HG03097 (cell line): Measurements from ENCODE around the gene PDK3.

Experiments used
- ATAC-seq: cut with Tn5 transposase; IDR thresholded peaks from one replicate; pipeline ENCODE4 v1.9.1; 2021; ENCODE audit not compliant: unreplicated experiment, low FRiP score

Gene PDK3

GRCh38 chrX:24464836-24465531, at the start of gene PDK3:
PDK3 (plus strand) TSS chrX:24465286; CDS start chrX:24465456, 170 bp downstream.
- peak; percentile 89 for ATAC-seq

- no peak for ATAC-seq
These were observed 49.2 kb upstream of the PDK3 start for GRCh38 chrX:24415921-24416320.

GRCh38 chrX:24423960-24424359, 41.1 kb upstream of the PDK3 start:
- ATAC-seq: no peak

- ATAC-seq: no peak
These were observed 40.1 kb upstream of the PDK3 start for GRCh38 chrX:24424948-24425347.

- no peak for ATAC-seq
These were observed 39.3 kb upstream of the PDK3 start for GRCh38 chrX:24425806-24426205.

GRCh38 chrX:24426340-24426913, 38.7 kb upstream of the PDK3 start:
- no peak for ATAC-seq

GRCh38 chrX:24426921-24427746, 38.0 kb upstream of the PDK3 start:
- ATAC-seq: no peak

- no peak for ATAC-seq
These were observed 37.4 kb upstream of the PDK3 start for GRCh38 chrX:24427747-24428019.

- no peak for ATAC-seq
These were observed 36.6 kb upstream of the PDK3 start for GRCh38 chrX:24428516-24428915.

GRCh38 chrX:24435060-24435459, 30.0 kb upstream of the PDK3 start:
- no peak for ATAC-seq

GRCh38 chrX:24443918-24444317, 21.2 kb upstream of the PDK3 start:
- no peak for ATAC-seq

GRCh38 chrX:24444645-24445044, 20.4 kb upstream of the PDK3 start:
- ATAC-seq: no peak

GRCh38 chrX:24448762-24449250, 16.3 kb upstream of the PDK3 start:
- no peak for ATAC-seq

GRCh38 chrX:24463077-24463476, 2.0 kb upstream of the PDK3 start:
- ATAC-seq: no peak

GRCh38 chrX:24464498-24464835, 619 bp upstream of the PDK3 start:
- no peak for ATAC-seq

GRCh38 chrX:24465532-24465865, 413 bp downstream of the PDK3 start:
- no peak for ATAC-seq

GRCh38 chrX:24466025-24466424, 939 bp downstream of the PDK3 start:
- no peak for ATAC-seq

GRCh38 chrX:24468245-24468644, 3.2 kb downstream of the PDK3 start:
- no peak for ATAC-seq

- ATAC-seq: no peak
These were observed 6.7 kb downstream of the PDK3 start for GRCh38 chrX:24471808-24472207.

GRCh38 chrX:24475480-24475879, 10.4 kb downstream of the PDK3 start:
- no peak for ATAC-seq

- ATAC-seq: no peak
These were observed 13.4 kb downstream of the PDK3 start for GRCh38 chrX:24478509-24478908.

GRCh38 chrX:24479924-24480323, 14.8 kb downstream of the PDK3 start:
- peak; percentile 88 for ATAC-seq
